K562 (cell line): Measurements from ENCODE around the gene PHF14. TPM values are rescaled to one million over a fixed set of nuclear protein-coding genes. Genes with fewer than 3 reads are reported as not detected.
A peak's percentile ranks its signal among the peaks of the same experiment; 100 is the strongest.

Experiments used
- BCOR ChIP-seq: fragments of 450-650 bp; IDR thresholded peaks from 2 replicates; pipeline ENCODE4 v1.6.1; 2016
- C11orf30 ChIP-seq: fragments of 450-650 bp; IDR thresholded peaks from 2 replicates; pipeline ENCODE4 v1.6.1; 2016; ENCODE audit warnings: low read depth, mild to moderate bottlenecking
- CBX5 ChIP-seq: IDR thresholded peaks from 2 replicates; pipeline ENCODE4 v1.6.1; 2014; ENCODE audit warnings: low read depth, borderline replicate concordance
- CBX8 ChIP-seq: fragments of 200-600 bp; sonication (generic); IDR thresholded peaks from 2 replicates; pipeline ENCODE4 v1.6.1; 2012; ENCODE audit warnings: borderline replicate concordance, mixed run types, low read depth, mild to moderate bottlenecking, moderate library complexity, mixed read lengths, low read length, control low read depth, inconsistent platforms; ENCODE audit not compliant: poor library complexity, severe bottlenecking; ENCODE audit errors: extremely low read depth
- CREB1 ChIP-seq, 2 experiments: sonication (generic) in 1 of 2; formaldehyde crosslinking in 1 of 2; IDR thresholded peaks; 2 replicates each; pipeline versions ENCODE4 v1.6.1 to v1.8.0; 2012 to 2022; ENCODE audit warnings: inconsistent platforms in 1 of 2, mild to moderate bottlenecking in 1 of 2, missing genetic modification reagents in 1 of 2, moderate library complexity in 1 of 2
- CTBP1 ChIP-seq: fragments of 450-650 bp; IDR thresholded peaks from 2 replicates; pipeline ENCODE4 v1.6.1; 2016; ENCODE audit warnings: borderline replicate concordance
- GABPB2 ChIP-seq: fragments of 250-450 bp; sonication (Bioruptor Pico); conservative IDR thresholded peaks from 2 replicates; pipeline ENCODE4 v1.5.1; 2021; ENCODE audit warnings: mild to moderate bottlenecking
- GTF2E2 ChIP-seq: fragments of 200-800 bp; sonication (Bioruptor generic); IDR thresholded peaks from 2 replicates; pipeline ENCODE4 v1.6.1; 2016; ENCODE audit warnings: missing genetic modification characterization, missing compliant biosample characterization
- HOXB6 ChIP-seq: fragments of 250-450 bp; sonication (Bioruptor Pico); IDR thresholded peaks from 2 replicates; pipeline ENCODE4 v1.5.1; 2022; ENCODE audit warnings: mild to moderate bottlenecking, borderline replicate concordance
- MCM2 ChIP-seq: fragments of 450-650 bp; IDR thresholded peaks from 2 replicates; pipeline ENCODE4 v1.6.1; 2017; ENCODE audit warnings: low read depth, mild to moderate bottlenecking
- MIER1 ChIP-seq: fragments of 450-650 bp; IDR thresholded peaks from 2 replicates; pipeline ENCODE4 v1.6.1; 2016; ENCODE audit warnings: antibody characterized with exemption, mild to moderate bottlenecking, low read depth
- MITF ChIP-seq: IDR thresholded peaks from 2 replicates; pipeline ENCODE4 v1.6.1; 2014; ENCODE audit warnings: antibody characterized with exemption
- NEUROD1 ChIP-seq: fragments of 150-350 bp; IDR thresholded peaks from 2 replicates; pipeline ENCODE4 v1.6.1; 2014; ENCODE audit warnings: borderline replicate concordance, low read length, low read depth; ENCODE audit not compliant: partially characterized antibody
- RAD51 ChIP-seq: fragments of 450-650 bp; IDR thresholded peaks from 2 replicates; pipeline ENCODE4 v1.7.1; 2016; ENCODE audit warnings: low read depth, mild to moderate bottlenecking, borderline replicate concordance
- SRF ChIP-seq, 2 experiments: fragments of 250-450, 450-650 bp in 1 of 2; sonication (Bioruptor Pico) in 1 of 2; sonication (generic) in 1 of 2; formaldehyde crosslinking; IDR thresholded peaks; 2 replicates each; pipeline versions ENCODE4 v1.5.0 to v1.5.1; 2020 to 2022; ENCODE audit warnings: mild to moderate bottlenecking in 1 of 2, missing genetic modification reagents in 1 of 2
- THAP7 ChIP-seq: fragments of 250-450 bp; sonication (Bioruptor Pico); IDR thresholded peaks from 2 replicates; pipeline ENCODE4 v1.5.0; 2021
- TOE1 ChIP-seq, 2 experiments: fragments of 450-650 bp in 1 of 2; sonication (generic) in 1 of 2; formaldehyde crosslinking in 1 of 2; IDR thresholded peaks; 2 replicates each; pipeline versions ENCODE4 v1.7.1 to v1.8.0; 2016 to 2022; ENCODE audit warnings: borderline replicate concordance in 2 of 2, mild to moderate bottlenecking in 2 of 2, antibody characterized with exemption in 1 of 2, inconsistent platforms in 1 of 2, low read depth in 1 of 2, missing genetic modification reagents in 1 of 2, moderate library complexity in 1 of 2
- ZKSCAN3 ChIP-seq: fragments of 250-450 bp; sonication (Bioruptor Pico); IDR thresholded peaks from 2 replicates; pipeline ENCODE4 v1.4.0; 2020
- ZNF24 ChIP-seq: fragments of 450-650 bp; IDR thresholded peaks from 2 replicates; pipeline ENCODE4 v1.6.1; 2016
- ZNF395 ChIP-seq: fragments of 200-800 bp; sonication (Bioruptor generic); IDR thresholded peaks from 2 replicates; pipeline ENCODE4 v1.6.1; 2017; ENCODE audit warnings: missing genetic modification characterization, missing compliant biosample characterization
- ZNF408 ChIP-seq: fragments of 250-450 bp; sonication (Bioruptor Pico); IDR thresholded peaks from 2 replicates; pipeline ENCODE4 v1.4.0; 2020; ENCODE audit warnings: low read depth, mild to moderate bottlenecking, moderate library complexity
- polyA plus RNA-seq, 8 experiments: library from polyadenylated mRNA; depleted of rRNA in 4 of 8; stranded (reverse) in 5 of 8; unstranded in 3 of 8; fragments of >200 nt; fragmentation: Nextera tagmentation in 2 of 8; fragmentation: Illumina TruSeq in 1 of 8; extraction: Ambion mirVana in 2 of 8; extraction: Trizol in 1 of 8; gene quantifications; 2 replicates each; pipeline versions ENCODE4 v1.2.1 to v1.2.3, GENCODE V29; 2011 to 2014; ENCODE audit warnings: inconsistent platforms in 1 of 8, missing spikeins in 1 of 8
- total RNA-seq, 7 experiments: library from RNA; depleted of rRNA in 6 of 7; stranded (reverse); fragments of >200 nt in 6 of 7; fragmentation: Illumina TruSeq in 2 of 7; extraction: Trizol in 2 of 7; gene quantifications; 2 replicates each; pipeline versions ENCODE4 v1.2.1 to v1.2.3, GENCODE V29; 2011 to 2021; ENCODE audit warnings: low replicate concordance in 1 of 7
- TF ChIP-seq, protein P1 (sequence below): fragments of 250-450 bp; sonication (Bioruptor Pico); IDR thresholded peaks from 2 replicates; pipeline ENCODE4 v1.4.0; 2020; ENCODE audit warnings: borderline replicate concordance

Gene PHF14
- total and polyA plus RNA-seq, 9 of the 15 experiments (the other 6 are each of a cell fraction or from before 2014, with no cell fraction given), result 27.5 to 67.6 (median 41.4) TPM

GRCh38 chr7:10973061-10973941, at the start of gene PHF14 (continued):
- TF ChIP-seq, protein P1, sequence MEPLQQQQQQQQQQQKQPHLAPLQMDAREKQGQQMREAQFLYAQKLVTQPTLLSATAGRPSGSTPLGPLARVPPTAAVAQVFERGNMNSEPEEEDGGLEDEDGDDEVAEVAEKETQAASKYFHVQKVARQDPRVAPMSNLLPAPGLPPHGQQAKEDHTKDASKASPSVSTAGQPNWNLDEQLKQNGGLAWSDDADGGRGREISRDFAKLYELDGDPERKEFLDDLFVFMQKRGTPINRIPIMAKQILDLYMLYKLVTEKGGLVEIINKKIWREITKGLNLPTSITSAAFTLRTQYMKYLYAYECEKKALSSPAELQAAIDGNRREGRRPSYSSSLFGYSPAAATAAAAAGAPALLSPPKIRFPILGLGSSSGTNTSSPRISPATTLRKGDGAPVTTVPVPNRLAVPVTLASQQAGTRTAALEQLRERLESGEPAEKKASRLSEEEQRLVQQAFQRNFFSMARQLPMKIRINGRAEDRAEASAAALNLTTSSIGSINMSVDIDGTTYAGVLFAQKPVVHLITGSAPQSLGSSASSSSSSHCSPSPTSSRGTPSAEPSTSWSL, result no peak
- TF ChIP-seq ZNF24, result no peak
- TF ChIP-seq NEUROD1, result peak; percentile 53
- TF ChIP-seq RAD51, result no peak
- no peak for TF ChIP-seq ZNF408 (CRISPR knock-in tag)
- TF ChIP-seq ZNF395, result peak; percentile 57; the same call in 1 of the 2 replicates
- no peak; a peak in 1 of 4 replicates for TF ChIP-seq SRF (CRISPR knock-in tag; IDR thresholded peaks at IDR 0.05)
- no peak for TF ChIP-seq ZKSCAN3 (CRISPR knock-in tag)
- no peak for TF ChIP-seq CBX5
- no peak for TF ChIP-seq GABPB2
- no peak for TF ChIP-seq MIER1
- no peak for TF ChIP-seq MCM2
- no peak for TF ChIP-seq TOE1 (IDR thresholded peaks at IDR 0.05; ENCODE audit: borderline replicate concordance)
- TF ChIP-seq TOE1 (CRISPR knock-in tag; IDR thresholded peaks at IDR 0.05; ENCODE audit: borderline replicate concordance, low read depth), result no peak
- no peak for TF ChIP-seq C11orf30
- TF ChIP-seq GTF2E2 (tag), result peak; percentile 86; the same call in 1 of the 2 replicates
- no peak for TF ChIP-seq HOXB6
- no peak for TF ChIP-seq CBX8
- peak; percentile 27; the same call in 1 of the 2 replicates for TF ChIP-seq CREB1 (IDR thresholded peaks at IDR 0.05)
- no peak for TF ChIP-seq CREB1 (CRISPR knock-in tag; IDR thresholded peaks at IDR 0.05)
- TF ChIP-seq BCOR, result no peak
- TF ChIP-seq MITF, result no peak
- no peak for TF ChIP-seq THAP7 (CRISPR knock-in tag)
- TF ChIP-seq CTBP1, result no peak
